ENCODE results near the gene FAM204A.

The FAM204A gene

DNA sequence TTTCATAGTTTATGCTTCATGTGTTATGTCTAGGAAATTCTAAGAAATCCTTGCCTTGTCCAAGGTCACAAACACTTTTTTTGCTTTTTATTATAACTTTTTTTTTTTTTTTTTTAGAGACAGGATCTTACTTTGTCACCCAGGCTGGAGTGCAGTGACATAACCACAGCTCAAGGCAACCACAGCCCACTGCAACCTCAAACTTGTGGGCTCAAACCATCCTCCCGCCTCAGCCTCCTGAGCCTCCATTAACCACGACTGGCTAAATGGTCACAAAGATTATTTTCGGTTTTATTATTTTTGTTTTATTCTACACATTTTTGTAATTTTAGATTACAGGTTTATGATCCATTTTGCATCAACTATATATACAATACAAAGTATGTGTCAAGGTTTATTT lies 7.1 kb upstream of the FAM204A start:
- TF ChIP-seq, protein P1, sequence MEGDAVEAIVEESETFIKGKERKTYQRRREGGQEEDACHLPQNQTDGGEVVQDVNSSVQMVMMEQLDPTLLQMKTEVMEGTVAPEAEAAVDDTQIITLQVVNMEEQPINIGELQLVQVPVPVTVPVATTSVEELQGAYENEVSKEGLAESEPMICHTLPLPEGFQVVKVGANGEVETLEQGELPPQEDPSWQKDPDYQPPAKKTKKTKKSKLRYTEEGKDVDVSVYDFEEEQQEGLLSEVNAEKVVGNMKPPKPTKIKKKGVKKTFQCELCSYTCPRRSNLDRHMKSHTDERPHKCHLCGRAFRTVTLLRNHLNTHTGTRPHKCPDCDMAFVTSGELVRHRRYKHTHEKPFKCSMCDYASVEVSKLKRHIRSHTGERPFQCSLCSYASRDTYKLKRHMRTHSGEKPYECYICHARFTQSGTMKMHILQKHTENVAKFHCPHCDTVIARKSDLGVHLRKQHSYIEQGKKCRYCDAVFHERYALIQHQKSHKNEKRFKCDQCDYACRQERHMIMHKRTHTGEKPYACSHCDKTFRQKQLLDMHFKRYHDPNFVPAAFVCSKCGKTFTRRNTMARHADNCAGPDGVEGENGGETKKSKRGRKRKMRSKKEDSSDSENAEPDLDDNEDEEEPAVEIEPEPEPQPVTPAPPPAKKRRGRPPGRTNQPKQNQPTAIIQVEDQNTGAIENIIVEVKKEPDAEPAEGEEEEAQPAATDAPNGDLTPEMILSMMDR (IDR thresholded peaks at IDR 0.05): no peak
- Histone ChIP-seq H3K27ac (no peak overlapping the region), H3K4me3 (no peak overlapping the region)
- DNase-seq (ENCODE audit: low spot score): no peak

DNA sequence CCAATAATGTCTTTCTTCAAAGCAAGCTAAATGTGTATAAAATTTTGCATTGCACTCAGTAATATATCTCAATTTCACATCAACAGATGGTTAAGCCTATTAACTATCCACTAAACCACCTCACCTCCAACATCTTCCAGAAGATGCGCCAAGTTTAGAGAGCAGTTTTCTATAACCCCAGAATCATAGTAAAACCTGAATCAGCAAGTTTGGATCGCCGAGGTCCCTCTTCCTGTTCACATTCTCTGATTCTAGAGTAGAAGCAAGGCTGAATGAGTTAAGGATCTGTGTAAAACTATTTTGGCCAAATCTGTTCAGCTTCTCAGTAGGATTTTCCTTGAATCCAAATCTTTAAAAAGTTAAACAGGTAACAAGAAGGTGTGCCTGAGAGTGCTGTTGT lies 1.4 kb upstream of the FAM204A start:
- Histone ChIP-seq H3K4me3 (no peak overlapping the region), H3K27ac (no peak overlapping the region)
- TF ChIP-seq, protein P1 (IDR thresholded peaks at IDR 0.05): no peak
- no peak for DNase-seq (ENCODE audit: low spot score)

DNA sequence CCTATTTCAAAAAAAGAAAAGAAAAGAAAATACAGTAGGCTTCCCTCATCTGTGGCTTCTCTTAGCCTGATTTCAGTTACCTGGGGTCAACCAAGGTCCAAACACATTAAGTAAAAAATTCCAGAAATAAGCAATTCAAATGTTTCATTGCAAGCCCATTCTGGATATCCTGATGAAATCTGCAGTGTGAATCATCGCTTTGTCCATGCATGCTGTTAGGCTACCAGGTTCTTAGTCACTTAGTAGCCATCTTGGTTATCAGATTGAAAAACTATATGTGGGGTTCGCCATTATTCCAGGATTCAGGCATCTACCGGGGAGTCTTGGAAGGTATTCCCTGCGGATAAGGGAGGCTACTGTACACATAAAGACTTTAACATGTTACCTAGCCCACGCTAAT lies 991 bp upstream of the FAM204A start:
- TF ChIP-seq, protein P1 (IDR thresholded peaks at IDR 0.05): no peak
- H3K27ac ChIP-seq: no peak overlapping the region
- DNase-seq (ENCODE audit: low spot score): no peak
- no peak overlapping the region for H3K4me3 ChIP-seq

DNA sequence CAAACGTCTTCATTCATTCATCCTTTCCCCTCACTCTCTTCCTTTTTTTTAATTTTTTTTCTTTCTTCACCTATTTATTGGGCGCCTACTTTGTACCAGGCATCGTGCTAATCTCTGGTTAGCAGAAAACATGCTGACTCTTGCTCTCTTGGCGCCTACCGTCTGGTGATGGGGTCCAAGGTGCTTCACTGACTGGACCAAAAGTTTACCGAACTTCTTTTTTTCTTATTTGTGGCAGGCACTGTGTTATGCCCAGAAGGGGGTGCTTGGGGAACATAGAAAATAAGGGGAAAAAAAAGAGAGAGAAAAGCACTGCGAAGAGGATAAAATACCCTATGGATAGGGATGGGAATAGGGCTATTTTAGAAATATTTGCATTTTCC lies 505 bp upstream of the FAM204A start:
- H3K27ac ChIP-seq: no peak overlapping the region
- DNase-seq (ENCODE audit: low spot score): no peak
- TF ChIP-seq, protein P1 (IDR thresholded peaks at IDR 0.05): no peak
- peak overlapping the region; percentile 89 for H3K4me3 ChIP-seq

DNA sequence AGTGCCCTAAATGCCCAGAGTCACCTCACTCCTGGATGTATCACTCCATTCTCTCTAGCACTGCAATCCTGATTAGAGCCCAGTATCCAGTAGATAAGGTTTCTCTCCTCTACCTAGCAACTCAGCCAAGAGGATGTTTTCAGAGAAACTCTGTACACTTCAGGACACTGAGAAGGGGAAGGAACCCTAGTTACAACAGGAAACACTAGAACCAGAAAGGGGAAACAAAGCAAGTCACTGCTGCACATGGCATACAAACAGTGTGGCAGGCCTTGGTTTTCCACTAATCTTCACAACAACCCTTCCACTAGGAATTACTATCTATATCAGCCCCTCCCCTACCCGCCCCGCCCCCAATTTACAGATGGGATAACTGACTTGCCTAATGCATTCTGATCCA lies 1.6 kb downstream of the FAM204A start:
- no peak for DNase-seq (ENCODE audit: low spot score)
- Histone ChIP-seq H3K27ac (no peak overlapping the region), H3K4me3 (peak overlapping the region; percentile 89)
- TF ChIP-seq, protein P1 (IDR thresholded peaks at IDR 0.05): no peak

DNA sequence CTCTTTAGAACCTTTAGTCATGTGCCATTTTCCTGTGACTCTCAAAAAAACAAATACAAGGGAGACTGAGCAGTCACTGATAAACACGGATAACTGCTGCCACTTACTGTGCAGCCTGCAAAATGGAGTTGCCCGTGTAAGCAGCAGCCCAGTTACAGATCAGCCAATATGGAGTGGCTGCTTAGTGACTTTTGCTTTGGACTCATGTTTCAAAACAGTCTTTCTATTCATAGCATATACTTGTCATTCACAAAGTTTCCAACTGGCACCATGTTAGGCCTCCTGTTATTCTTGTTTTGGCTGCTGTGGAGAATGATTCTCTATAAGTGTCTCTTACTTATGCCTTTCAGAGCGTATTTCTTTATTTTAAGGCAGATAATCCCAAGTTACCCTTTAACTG lies 3.0 kb downstream of the FAM204A start:
- TF ChIP-seq, protein P1 (IDR thresholded peaks at IDR 0.05): no peak
- DNase-seq (ENCODE audit: low spot score): no peak
- H3K27ac ChIP-seq: no peak overlapping the region

DNA sequence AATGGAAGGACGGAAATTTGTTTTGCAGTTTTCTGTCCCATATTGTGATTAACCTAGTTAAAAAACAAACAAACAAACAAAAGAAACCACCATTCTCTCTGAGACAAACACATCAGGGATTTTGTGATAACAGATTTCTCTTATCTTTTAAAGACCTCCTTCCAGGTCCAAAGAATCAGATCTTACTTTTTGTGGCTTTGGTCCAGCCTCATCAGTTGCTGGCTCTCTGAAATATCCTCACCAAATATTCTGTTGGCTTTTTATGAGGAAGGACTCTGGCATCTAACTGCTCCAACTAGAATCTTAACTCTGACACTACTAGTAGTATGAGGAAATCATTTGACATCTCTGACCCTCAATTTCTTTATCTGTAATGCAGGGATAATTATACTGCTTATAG lies 4.8 kb downstream of the FAM204A start:
- TF ChIP-seq, protein P1 (IDR thresholded peaks at IDR 0.05): no peak
- DNase-seq (ENCODE audit: low spot score): no peak
- Histone ChIP-seq H3K27ac (no peak overlapping the region), H3K4me3 (no peak overlapping the region)

More for the DNA sequence above, 3.0 kb downstream of the FAM204A start:
- no peak overlapping the region for H3K4me3 ChIP-seq
